Amniotic epithelial cell (primary cell): ENCODE measurements around the gene COL5A2.

Experiments
- DNase-seq: peaks from one replicate; pipeline ENCODE4 v3.0.0-alpha.2; 2010; ENCODE audit warnings: low read depth

Gene COL5A2

DNA sequence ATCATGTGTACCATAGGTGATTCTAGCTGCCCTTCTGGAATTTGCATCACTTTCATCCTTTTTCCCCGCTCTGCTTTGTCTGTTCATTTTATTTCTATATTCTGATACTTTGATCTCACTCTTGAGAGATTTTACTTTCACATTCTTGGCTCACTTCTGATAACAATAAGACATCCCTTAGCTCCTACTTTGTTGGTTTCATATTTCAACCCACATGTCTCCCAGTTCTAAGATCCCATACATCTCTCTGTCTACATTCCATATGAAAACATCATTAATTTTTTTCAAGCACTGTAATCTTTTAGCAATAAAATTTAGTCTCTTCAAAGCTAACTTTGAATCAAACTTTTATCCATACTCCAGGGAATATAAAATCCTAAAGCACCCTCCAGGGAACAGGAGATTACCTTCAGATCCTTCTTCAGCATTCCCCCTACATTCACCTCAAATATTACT is 129.8 kb downstream of the COL5A2 start:
- DNase-seq: peak; percentile 38

DNA sequence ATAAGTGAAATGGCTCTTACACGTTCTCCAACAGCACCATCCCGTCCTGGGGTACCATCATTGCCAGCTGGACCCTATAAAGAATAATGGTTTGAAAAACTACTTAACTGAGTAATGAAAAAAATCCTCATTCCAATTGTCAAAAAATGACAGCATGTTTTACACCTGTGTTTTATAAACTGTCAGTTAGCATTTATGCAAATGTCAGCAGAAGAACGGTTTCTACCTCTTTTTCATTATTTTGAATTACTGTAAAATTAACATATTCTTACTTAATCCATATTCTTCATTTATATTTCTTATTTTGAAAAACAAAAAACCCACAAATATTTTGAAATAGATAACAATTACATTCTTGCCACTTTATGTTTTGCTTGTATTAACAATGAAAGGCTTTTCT is 131.4 kb downstream of the COL5A2 start:
- no peak for DNase-seq

DNA sequence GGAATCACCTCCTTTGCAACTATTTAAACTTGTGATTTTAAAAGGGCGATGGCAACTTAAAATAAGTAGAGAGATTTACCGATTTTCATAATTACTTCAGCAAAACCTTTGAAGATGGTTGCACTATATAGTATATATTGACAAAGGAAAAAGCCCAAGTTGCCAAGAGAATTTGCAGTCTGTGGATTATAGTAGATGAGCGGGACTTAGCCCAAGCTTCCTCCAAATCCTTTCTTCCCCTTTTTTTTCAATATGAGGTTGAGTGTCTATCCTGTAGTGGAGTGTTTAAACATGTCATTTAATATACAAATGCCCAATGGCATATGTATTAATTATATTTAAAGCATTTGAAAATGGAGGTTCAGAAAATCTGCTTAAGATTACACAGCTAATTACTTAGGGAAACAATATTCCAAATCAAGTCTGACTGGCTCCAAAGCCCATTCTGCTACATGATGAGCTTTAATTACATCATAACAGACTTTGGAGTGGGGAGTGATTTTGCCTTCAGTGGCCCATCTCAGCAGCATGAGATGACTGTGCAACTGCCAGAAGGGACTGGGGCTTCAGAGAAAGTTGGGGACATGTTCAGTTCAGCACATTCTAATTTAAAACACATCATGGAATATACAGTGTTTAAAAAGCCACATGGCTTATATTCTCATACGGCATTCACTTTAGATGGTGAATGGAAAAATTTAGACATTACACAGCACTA is 132.2 kb downstream of the COL5A2 start:
- DNase-seq: no peak

DNA sequence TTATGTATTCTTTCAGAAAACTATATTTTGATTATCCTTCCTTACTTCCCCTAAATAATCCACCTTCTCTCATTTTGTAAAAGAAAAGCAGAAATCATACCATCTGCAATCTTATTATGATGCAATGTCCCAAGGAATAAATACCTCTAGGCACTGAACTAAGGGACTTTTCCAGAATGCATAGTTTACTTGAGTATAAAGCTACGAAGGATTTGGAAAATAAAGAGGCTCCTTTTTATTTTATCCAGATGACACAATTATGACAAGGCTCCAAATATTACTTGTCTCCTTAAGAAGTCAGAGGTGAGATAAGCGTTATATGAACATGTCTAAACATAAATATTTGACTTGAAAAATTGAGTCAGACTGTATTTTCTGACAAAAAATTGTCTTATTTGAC is 133.2 kb downstream of the COL5A2 start:
- no peak for DNase-seq

DNA sequence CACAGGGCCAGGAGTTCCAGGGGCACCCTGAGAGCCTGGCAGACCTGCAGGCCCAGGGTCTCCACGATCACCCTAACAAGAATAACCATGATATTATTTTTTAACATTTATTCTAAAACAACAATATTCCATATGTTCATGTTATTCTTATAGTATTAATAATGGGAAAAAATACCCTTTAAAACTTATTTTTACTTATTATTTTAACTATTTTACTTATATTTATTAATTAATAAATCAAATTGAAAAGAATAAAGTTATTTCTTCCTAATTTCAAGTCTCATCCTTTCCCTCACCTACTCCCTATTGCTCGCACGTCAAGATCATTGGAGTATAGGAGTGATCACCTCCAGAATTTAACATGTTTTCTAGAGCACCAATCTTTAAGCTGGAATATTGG is 133.7 kb downstream of the COL5A2 start:
- DNase-seq: no peak

DNA sequence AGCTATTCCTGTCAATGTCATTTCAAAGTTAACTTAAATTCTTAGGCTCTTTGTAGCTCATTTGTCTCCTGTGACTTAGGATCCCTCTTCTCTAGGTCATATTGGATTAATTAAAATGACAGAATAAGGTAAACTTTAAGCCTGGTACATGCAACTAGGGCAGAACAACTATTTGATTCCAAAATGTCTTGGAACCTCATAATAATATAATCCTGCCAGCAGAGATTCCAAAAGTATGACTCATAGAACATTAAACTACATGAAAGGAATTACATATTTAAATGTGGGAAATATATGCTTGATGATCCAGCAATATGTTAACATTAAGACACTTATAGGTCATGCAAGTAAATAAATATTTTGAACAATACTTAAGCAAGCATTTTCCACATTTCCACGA is 142.0 kb downstream of the COL5A2 start:
- no peak for DNase-seq

DNA sequence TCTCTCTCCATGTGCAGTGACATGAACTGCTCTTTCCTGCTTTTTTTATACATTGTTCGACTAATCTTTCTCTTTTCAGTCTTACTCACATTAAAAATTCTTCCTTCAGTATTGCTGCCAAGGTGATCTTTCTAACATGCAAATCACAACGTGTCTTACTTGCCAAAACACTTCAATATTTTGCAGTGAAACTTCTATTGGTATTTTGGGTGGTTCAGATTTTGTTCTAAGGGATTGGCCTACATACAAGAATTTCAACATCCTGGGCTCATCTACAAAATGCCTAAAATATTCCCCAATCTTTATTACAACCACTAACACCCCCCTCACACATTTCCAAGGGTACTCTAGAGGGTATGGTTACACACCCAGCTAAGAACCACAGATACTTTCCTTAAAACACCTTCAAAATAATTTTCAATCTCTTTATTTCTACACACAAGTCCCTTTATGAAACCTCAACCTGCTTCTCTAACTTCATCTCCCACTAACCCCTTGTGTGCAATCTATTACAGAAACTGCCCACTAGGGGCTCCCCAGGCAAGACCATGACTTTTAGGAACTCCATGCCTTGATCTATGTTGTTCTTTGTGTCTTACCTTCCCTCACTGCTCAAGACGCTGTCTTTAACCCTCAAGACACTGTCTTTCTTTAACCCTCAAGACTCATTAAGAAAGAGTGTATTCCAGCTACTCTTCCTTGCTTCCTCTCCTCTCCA is 154.5 kb downstream of the COL5A2 start:
- DNase-seq: peak; percentile 40

DNA sequence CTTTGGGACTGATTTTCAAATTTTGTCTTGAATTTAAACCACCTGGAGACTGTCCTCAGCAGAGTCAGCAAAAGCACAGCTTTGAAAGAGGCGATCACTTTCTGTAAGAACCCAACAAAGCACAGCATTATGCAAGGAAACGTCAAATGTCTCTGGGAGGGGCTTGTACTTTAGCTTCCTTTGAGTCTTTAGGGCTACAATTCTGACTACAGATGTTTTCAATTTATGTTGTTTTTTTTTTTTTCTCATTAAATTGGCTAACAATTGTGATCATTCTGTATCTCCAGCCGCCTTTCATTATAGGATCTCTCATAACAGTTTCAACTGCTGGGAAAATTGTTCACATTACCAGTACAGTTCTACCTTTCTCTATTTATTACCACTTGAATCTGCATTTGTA is 157.1 kb downstream of the COL5A2 start:
- DNase-seq: peak; percentile 45

DNA sequence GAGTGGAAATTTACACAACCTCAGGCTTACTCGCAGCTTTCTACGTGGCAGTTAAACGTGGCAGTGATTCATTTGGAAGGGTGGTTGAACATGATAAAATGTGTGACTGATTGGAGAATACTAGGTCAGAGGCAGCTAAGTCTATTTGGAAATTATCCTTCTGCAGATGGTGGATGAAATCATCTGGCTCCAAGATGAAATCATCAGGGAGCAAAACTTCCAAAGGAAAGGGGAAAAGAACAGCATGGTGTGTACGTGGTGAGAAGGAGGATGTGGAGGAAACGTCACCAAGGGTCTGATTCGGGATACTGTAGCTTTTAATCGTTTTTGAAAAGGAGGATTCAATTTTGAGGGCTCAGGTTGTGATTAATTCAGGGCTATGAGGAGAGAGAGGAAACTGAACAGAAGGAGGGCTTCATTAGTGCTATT is 157.5 kb downstream of the COL5A2 start:
- DNase-seq: peak; percentile 99

DNA sequence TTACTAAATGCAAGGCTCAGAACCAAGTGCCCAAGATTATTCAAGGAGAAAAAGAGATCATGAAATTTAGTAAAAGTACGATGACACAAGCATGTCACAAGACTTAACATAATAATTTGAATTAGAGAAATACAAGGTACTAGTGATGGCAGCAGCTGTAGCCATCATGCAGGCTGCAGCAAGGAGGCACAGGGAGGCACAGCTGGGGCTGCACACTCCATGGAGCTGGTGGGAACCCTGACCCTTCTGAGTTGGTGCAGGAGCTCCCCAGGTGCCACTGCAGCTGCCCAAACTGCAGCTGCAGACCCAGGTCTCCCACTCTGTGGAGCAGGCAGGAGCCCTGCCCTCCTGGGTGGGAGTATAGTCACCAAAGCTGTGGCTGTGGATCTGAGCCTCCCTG is 159.4 kb downstream of the COL5A2 start:
- peak; percentile 33 for DNase-seq

DNA sequence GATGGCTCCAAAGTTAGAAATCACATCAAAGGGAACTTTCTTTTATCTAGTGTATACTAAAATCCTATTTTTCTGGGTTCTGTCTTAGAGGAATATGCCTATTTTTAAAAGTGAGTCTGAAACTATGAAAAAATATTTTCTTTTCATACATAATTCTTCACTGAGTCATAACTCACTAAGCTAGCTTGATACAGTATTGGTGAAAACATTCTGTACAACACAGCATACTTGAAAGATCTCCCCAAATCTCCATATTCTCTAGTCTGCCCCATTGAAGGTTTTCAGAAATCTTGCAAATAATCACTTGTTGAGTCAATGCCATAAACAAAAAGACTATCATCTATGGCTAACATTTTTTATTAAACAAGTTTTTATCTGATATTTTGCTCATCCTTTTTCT is 160.9 kb downstream of the COL5A2 start:
- DNase-seq: peak; percentile 50

DNA sequence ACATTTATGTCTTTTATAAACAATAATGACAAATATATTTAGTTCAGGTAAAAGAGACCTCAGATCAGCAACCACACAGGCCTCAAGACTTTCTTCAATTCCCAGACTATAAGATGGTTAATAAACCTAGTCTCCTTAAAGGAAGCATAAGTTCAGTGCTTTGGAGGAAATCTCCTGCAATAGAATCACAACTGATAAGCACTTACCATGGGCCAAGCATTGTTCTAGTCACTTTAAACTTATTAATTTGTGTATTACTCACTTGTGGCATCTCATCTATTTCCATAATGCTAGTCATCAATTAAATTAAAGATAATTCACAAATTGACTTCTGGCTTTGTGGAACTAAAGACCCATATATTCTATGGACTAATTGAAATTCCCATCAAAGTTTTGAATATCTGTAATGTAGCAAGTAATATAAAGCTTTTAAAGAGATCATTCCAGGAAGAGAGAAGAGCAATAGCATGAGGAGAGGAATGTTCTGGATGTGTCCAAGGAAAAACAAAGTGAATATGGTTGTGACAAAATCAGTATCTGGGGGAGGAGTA is 163.2 kb downstream of the COL5A2 start:
- peak; percentile 58 for DNase-seq

DNA sequence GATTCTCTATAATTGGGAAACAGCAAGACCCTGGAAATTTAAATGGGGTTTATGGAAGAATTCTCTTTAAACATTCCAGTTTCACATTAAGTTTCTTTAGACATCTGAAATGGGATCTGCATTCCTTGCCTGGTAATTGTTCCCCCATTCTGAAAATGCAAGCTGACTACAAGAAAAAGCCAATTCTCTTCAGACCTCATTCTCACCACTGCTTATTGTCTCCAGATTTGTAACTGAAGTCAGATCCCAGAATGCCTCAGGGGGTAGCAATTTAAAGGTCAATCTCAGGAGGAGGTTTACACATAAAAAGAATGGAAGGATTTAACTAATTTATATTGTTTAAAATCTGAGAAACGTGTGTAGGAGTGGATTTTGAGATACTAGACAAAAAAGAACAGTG is 164.2 kb downstream of the COL5A2 start:
- peak; percentile 56 for DNase-seq

DNA sequence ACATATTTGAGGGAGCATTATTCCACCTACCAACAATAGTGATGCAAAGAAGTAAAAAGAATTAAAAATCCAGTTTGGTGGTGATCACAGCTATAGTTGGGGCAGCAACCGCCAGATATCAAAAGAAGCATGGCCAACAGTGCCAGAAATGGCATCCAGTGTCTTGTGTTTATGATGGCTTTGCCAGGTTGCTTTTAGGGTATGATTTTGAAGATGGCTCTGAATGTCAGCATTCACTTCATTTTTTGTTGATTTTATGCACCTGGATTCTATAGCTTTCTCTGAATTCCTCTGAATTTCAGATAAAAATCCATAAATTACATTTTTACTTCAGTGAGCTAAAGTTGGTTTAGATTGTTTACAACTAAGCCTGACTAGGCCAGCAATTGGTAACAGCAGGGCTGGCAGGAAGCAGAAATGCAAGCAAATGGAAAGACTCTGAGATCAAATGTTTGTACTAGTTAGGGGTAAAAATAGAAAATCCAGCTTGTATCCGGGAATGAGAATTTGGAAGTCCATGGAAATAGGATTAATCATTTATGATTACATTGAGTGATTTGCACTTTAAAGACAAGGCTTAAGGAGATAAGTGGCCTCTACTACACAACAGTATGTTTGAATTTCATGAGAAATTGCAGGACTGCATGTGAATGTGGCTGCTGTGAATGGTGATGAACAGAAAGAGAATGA is 165.0 kb downstream of the COL5A2 start:
- peak; percentile 73 for DNase-seq

DNA sequence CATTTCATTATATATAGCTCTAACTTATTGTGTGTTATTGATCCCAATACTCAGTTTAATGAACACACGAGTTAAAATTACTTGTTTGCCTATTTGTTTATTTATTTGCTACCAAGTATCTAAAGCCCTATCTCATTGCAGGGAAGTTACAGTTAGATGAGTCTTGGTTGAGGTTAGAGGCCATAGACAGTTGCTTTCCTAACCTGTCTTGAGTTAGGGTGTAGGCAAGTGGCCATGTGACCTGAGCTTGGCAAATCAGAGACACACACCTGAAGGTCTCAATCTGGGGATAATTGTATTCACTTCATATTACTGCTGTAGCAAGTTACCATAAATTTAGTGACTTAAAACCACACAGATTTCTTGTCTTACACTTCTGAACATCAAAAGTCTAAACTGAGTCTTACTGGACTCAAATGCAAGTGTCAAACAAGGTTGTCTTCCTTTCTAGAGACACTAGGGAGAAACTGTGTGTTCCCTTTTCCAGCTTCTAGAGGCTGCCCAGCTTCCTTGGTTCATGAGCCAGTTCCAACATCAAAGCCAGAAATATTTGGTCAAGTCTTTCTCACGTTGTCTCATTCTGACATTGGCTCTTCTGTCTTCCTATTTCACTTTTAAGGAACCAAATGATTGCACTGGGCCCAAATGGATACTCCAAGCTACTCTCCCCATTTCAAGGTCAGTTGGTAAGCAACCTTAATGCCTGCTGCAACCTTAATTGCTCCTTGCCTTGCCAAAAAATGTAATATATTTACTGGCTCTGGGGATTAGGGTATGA is 165.7 kb downstream of the COL5A2 start:
- DNase-seq: peak; percentile 72

DNA sequence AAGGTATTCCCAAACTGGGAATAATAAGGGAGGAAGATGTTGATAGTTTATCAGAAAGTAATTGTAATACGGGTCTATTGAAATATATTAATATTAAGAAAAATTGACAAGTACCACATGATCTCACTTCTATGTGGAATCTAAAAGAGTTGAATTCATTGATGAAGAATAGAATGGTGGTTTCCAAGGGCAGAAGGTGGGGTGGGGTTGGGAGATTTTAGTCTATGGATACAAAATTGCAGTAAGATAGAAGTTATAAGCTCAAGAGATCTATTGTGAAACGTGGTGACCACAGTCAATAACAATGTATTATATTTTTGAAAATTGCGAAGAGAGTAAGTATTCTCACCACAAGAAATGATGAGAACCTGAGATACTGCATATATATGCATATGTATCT is 166.5 kb downstream of the COL5A2 start:
- DNase-seq: peak; percentile 54

DNA sequence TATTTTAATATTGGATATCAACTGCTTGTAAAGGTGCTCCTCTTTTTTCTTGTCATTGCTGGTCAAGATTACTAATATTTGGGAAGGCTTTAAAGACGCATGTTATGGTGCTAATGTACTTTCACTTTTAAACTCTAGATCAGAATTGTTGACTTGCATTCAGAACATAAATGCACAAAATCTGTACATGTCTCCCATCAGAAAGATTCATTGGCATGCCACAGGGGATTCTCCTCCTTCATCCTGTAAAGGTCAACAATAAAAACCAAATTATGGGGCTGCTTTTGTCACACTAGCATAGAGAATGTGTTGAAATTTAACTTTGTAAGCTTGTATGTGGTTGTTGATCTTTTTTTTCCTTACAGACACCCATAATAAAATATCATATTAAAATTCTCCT is 167.2 kb downstream of the COL5A2 start:
- DNase-seq: peak; percentile 21

DNA sequence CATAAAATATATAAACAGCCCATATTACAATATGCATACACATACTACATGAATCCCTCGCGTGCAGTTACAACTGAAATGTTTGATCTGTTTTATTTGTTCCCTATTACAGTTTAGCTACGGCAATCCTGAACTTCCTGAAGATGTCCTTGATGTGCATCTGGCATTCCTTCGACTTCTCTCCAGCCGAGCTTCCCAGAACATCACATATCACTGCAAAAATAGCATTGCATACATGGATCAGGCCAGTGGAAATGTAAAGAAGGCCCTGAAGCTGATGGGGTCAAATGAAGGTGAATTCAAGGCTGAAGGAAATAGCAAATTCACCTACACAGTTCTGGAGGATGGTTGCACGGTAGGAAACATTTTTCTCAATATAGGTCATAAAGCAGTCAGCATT is 169.0 kb downstream of the COL5A2 start:
- peak; percentile 37 for DNase-seq

DNA sequence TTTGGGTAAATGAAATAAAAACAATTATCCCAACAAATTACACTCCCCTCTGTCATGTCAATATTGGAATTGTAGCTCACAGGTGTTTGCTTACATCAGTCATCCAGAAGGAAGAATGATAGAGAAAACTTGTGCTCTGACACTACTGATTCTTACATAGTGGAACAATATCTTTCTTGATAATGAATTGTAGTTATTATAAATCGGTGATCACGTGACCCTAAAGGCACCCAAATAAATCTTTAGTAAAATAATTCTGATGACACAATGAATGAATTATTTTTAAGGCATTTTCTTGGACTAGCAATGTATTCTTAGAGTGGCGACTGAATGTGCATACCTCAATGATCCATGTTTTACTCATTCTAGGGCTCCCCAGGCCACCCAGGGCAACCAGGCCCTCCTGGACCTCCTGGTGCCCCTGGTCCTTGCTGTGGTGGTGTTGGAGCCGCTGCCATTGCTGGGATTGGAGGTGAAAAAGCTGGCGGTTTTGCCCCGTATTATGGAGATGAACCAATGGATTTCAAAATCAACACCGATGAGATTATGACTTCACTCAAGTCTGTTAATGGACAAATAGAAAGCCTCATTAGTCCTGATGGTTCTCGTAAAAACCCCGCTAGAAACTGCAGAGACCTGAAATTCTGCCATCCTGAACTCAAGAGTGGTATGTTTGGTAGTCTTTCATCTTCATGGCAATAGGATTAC is 170.9 kb downstream of the COL5A2 start:
- peak; percentile 61 for DNase-seq

DNA sequence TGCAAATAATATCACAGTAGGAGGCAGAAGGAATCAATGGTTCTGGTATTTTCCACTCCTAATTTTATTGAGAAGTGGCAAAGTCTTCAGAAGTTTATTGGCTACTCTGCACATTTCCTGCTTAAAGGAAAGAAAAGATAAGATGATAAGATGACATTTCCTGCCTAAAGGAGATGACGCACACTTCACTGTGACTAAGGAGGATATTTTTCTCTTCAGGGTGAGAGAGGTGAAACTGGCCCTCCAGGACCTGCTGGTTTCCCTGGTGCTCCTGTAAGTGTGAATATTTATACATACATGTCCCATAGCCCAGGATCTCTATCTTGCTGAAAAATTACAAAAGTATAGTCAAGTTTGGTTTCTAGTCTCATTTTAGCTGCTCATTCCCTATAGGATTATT is 177.5 kb downstream of the COL5A2 start:
- peak; percentile 76 for DNase-seq

DNA sequence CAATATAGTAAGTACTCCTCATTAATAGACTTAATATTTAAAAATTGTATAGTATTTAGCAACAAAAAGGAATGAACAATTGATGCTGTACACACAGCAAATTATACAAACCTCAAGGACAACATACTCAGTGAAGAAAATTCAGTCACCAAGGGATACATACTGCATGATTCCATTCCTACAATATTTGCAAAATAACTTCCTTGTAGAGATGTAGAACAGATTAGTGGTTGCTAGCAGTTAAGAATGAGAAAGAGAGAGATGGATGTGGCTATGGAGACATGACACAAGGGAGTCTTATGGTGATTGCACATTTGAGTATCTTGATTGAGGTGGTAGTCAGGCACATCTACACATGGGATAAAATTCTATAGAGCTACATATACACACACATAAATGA is 179.3 kb downstream of the COL5A2 start:
- no peak for DNase-seq
